ENCODE results near the gene VMP1.
"Not testable (repeated sequence)": the region's sequence is repeated elsewhere in the genome, so short reads cannot be mapped to it uniquely, and the experiment has no call there.

VMP1 gene

GRCh38 chr17:59863616-59864015, 156.2 kb downstream of the VMP1 start:
- no peak overlapping the region for H2AFZ ChIP-seq (ENCODE audit: low read depth, low read length, severe bottlenecking)
- TF ChIP-seq CTCF (IDR thresholded peaks at IDR 0.05; ENCODE audit: insufficient read depth, low read length, poor library complexity, severe bottlenecking) = no peak
- TF ChIP-seq EZH2phosphoT487 (conservative IDR thresholded peaks at IDR 0.05; ENCODE audit: low read length) = no peak
- H3K27ac ChIP-seq (ENCODE audit: low read depth, low read length) = no peak overlapping the region
- no peaks in the 10 kb centered on the region for H3K9me2 ChIP-seq (replicated peaks; ENCODE audit: insufficient read depth, low read length)
- H3K27me3 ChIP-seq (ENCODE audit: low read length) = no peaks in the 10 kb centered on the region
- H4K20me1 ChIP-seq (ENCODE audit: low read depth, low read length) = no peaks in the 10 kb centered on the region
- no peak overlapping the region for H3K9ac ChIP-seq (ENCODE audit: low read length)
- H3K36me3 ChIP-seq (ENCODE audit: low read length) = no peaks in the 10 kb centered on the region
- no peaks in the 10 kb centered on the region for H3K79me2 ChIP-seq (ENCODE audit: insufficient read depth, low read length)
- H3K4me2 ChIP-seq (ENCODE audit: low read depth, low read length, poor library complexity, severe bottlenecking) = no peak overlapping the region
- no peak overlapping the region for H3K4me3 ChIP-seq (ENCODE audit: insufficient read depth, low read length, poor library complexity, severe bottlenecking)
- no peaks in the 10 kb centered on the region for H3F3A ChIP-seq (ENCODE audit: insufficient read depth)
- H3K9me3 ChIP-seq (ENCODE audit: insufficient read depth, low read length) = no peaks in the 10 kb centered on the region

- no peak overlapping the region for H3K27ac ChIP-seq (ENCODE audit: low read depth, low read length)
- no peaks in the 10 kb centered on the region for H4K20me1 ChIP-seq (ENCODE audit: low read depth, low read length)
- no peak overlapping the region for H3K9ac ChIP-seq (ENCODE audit: low read length)
- no peak overlapping the region for H3K4me3 ChIP-seq (ENCODE audit: insufficient read depth, low read length, poor library complexity, severe bottlenecking)
- no peak for TF ChIP-seq CTCF (IDR thresholded peaks at IDR 0.05; ENCODE audit: insufficient read depth, low read length, poor library complexity, severe bottlenecking)
- H3K9me3 ChIP-seq (ENCODE audit: insufficient read depth, low read length) = no peaks in the 10 kb centered on the region
- no peaks in the 10 kb centered on the region for H3K79me2 ChIP-seq (ENCODE audit: insufficient read depth, low read length)
- no peak overlapping the region for H2AFZ ChIP-seq (ENCODE audit: low read depth, low read length, severe bottlenecking)
- H3K9me2 ChIP-seq (replicated peaks; ENCODE audit: insufficient read depth, low read length) = no peaks in the 10 kb centered on the region
- H3K27me3 ChIP-seq (ENCODE audit: low read length) = no peaks in the 10 kb centered on the region
- no peak overlapping the region for H3K4me2 ChIP-seq (ENCODE audit: low read depth, low read length, poor library complexity, severe bottlenecking)
- H3K36me3 ChIP-seq (ENCODE audit: low read length) = no peaks in the 10 kb centered on the region
- no peaks in the 10 kb centered on the region for H3F3A ChIP-seq (ENCODE audit: insufficient read depth)
Measured at GRCh38 chr17:59869941-59870218, 162.4 kb downstream of the VMP1 start.

GRCh38 chr17:59870482-59870881, 163.0 kb downstream of the VMP1 start:
- Histone ChIP-seq H3K9me3 (ENCODE audit: insufficient read depth, low read length) (no peaks in the 10 kb centered on the region), H3K36me3 (ENCODE audit: low read length) (no peaks in the 10 kb centered on the region), H2AFZ (ENCODE audit: low read depth, low read length, severe bottlenecking) (no peak overlapping the region), H3F3A (ENCODE audit: insufficient read depth) (no peaks in the 10 kb centered on the region), H3K27ac (ENCODE audit: low read depth, low read length) (no peak overlapping the region), H3K4me3 (ENCODE audit: insufficient read depth, low read length, poor library complexity, severe bottlenecking) (no peak overlapping the region), H3K9ac (ENCODE audit: low read length) (no peak overlapping the region), H3K4me2 (ENCODE audit: low read depth, low read length, poor library complexity, severe bottlenecking) (no peak overlapping the region), H3K27me3 (ENCODE audit: low read length) (no peaks in the 10 kb centered on the region), H3K79me2 (ENCODE audit: insufficient read depth, low read length) (no peaks in the 10 kb centered on the region), H3K9me2 (replicated peaks; ENCODE audit: insufficient read depth, low read length) (no peaks in the 10 kb centered on the region), H4K20me1 (ENCODE audit: low read depth, low read length) (no peaks in the 10 kb centered on the region)
- TF ChIP-seq CTCF (IDR thresholded peaks at IDR 0.05; ENCODE audit: insufficient read depth, low read length, poor library complexity, severe bottlenecking) (no peak), EZH2phosphoT487 (conservative IDR thresholded peaks at IDR 0.05; ENCODE audit: low read length) (no peak)

GRCh38 chr17:59872351-59872750, 164.9 kb downstream of the VMP1 start:
- Histone ChIP-seq H3K9me2 (replicated peaks; ENCODE audit: insufficient read depth, low read length) (no peaks in the 10 kb centered on the region), H3K79me2 (ENCODE audit: insufficient read depth, low read length) (no peaks in the 10 kb centered on the region), H2AFZ (ENCODE audit: low read depth, low read length, severe bottlenecking) (no peak overlapping the region), H3K9me3 (ENCODE audit: insufficient read depth, low read length) (no peaks in the 10 kb centered on the region), H3K9ac (ENCODE audit: low read length) (no peak overlapping the region), H4K20me1 (ENCODE audit: low read depth, low read length) (no peaks in the 10 kb centered on the region), H3K27ac (ENCODE audit: low read depth, low read length) (no peak overlapping the region), H3K4me2 (ENCODE audit: low read depth, low read length, poor library complexity, severe bottlenecking) (no peak overlapping the region), H3K27me3 (ENCODE audit: low read length) (no peaks in the 10 kb centered on the region), H3F3A (ENCODE audit: insufficient read depth) (no peaks in the 10 kb centered on the region), H3K4me3 (ENCODE audit: insufficient read depth, low read length, poor library complexity, severe bottlenecking) (no peak overlapping the region), H3K36me3 (ENCODE audit: low read length) (0 out of 2 replicates have a peak, but pooled peaks cover 2% of the 10 kb centered on the region)
- TF ChIP-seq CTCF (IDR thresholded peaks at IDR 0.05; ENCODE audit: insufficient read depth, low read length, poor library complexity, severe bottlenecking) (no peak), EZH2phosphoT487 (conservative IDR thresholded peaks at IDR 0.05; ENCODE audit: low read length) (no peak)

GRCh38 chr17:59873414-59873813, 166.0 kb downstream of the VMP1 start:
- H3K4me3 ChIP-seq (ENCODE audit: insufficient read depth, low read length, poor library complexity, severe bottlenecking); H3F3A ChIP-seq (ENCODE audit: insufficient read depth); H3K79me2 ChIP-seq (ENCODE audit: insufficient read depth, low read length); H2AFZ ChIP-seq (ENCODE audit: low read depth, low read length, severe bottlenecking); H3K9me2 ChIP-seq (replicated peaks; ENCODE audit: insufficient read depth, low read length); H3K27me3 ChIP-seq (ENCODE audit: low read length); H4K20me1 ChIP-seq (ENCODE audit: low read depth, low read length); H3K36me3 ChIP-seq (ENCODE audit: low read length); H3K9ac ChIP-seq (ENCODE audit: low read length); H3K4me2 ChIP-seq (ENCODE audit: low read depth, low read length, poor library complexity, severe bottlenecking); H3K27ac ChIP-seq (ENCODE audit: low read depth, low read length); H3K9me3 ChIP-seq (ENCODE audit: insufficient read depth, low read length): not testable (repeated sequence)
